ENCODE results near the gene ZNF687.

Gene ZNF687

DNA sequence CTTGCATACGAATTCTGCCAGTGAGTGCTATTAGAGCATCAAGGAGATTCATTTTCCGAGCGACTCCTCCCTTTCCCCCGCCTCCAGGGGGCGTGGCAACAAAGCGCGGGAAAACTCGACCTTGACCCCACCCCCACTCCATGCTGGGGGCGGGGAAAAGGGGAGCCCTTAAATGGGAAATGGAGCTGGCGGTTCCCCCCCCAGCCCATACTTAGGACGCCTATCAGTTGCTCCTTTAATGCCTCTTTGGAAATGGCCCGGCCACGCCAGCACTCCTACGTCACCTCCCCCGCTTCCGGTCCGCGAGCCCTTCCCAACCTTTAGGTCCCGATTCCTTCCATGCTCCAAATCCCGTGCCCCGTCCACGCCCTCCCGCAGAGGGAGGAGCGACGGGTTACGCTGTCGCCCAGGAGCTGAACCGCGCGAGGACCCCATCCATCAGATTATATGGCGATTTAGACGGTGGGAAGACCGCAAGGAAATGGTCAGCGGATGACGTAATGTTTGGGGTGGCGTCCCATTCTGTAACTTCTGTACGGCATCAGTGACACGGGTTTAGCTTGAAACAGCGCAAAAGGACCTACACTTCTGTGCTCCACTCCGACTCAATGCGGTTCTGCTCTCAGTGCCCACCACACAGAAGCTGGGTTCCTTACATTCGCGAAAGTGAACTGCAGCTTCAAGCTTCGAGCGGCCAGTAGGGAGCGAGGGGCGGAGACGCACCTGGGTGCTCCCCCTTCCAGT lies 702 bp upstream of the ZNF687 start:
- DNase-seq: peak; percentile 96

DNA sequence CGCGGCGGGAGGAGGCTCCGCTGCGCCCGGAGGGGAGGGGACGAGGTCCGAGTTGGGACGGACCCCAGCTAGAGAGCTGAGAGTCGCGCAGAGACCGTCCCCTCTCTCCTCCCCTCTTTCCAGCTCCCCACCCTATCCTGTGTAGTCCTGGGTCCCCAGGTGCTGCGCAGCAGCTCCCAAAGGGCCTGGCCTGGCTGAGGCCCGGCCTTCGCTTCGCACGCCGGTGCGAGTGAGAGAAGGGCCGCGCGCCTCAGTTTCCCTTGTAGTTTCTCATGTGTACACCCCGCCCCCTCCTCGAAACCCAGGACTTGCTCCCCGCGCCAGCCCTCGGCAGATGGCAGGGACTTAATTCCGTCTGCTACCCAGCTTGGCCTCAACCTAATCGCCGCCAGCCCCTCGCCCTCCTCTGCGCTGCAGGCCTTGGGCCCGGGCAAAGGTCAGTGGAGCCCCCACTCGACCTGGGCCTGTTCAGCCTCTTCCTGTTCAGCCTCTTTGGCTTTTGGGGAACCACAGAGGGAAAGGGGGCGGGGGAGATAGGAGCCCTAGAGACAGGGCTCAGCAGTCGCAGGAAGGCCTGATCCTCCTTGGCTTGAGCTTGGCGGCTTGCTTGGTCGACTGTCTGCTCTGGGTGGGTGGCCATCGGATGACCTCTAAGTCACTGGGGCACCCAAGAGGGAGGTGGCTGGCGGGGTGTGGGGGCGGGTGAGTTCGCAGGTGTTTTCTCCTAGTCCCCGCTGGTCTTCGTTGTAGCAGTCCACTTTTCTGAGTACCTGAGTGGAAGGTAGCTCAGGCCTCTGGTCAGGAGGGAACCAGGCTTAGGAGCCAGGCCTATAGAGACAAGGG lies 1.0 kb downstream of the ZNF687 start:
- DNase-seq: no peak

DNA sequence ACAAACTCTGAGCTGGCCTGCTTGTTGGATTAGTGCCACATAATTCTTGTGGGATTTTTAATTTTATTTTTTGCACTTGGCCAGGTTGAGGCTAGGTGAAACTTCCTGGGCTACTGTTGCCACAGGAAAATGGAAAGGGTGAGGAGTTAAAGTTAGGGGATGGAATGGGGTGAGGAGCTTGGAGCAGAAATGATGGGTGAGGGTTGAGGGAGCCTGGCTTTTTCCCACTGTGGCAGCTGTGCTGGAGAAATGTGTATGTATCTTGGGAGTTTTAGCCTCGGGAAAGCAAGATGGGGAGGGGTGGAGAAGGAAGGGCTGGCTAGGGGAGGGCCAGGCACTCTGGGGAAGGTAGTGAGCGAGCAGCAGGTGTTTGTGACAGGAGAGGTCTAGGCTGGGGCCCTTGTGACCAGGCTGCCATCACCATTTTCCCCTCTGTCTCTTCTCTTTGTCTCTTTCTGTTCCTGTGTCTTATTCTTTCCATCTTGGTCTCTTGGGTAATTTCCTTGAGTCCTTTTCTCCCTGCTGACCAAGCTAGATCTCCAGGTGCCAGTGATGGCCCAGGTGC lies 2.0 kb downstream of the ZNF687 start:
- DNase-seq: no peak

DNA sequence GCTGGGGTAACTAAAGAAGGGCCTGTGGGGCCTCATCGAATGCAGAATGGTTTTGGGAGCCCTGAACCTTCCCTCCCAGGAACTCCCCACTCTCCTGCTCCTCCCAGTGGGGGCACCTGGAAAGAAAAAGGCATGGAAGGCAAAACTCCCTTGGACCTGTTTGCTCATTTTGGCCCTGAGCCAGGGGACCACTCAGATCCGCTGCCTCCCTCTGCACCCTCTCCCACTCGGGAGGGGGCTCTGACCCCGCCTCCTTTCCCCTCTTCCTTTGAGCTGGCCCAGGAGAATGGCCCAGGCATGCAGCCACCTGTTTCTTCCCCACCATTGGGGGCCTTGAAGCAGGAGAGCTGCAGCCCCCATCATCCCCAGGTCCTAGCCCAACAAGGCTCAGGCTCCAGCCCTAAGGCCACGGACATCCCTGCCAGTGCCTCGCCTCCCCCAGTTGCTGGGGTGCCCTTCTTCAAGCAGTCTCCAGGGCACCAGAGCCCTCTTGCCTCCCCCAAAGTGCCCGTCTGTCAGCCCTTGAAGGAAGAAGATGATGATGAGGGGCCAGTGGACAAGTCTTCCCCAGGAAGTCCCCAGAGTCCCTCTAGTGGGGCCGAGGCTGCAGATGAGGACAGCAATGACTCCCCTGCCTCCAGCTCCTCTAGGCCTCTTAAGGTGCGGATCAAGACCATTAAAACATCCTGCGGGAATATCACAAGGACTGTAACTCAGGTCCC lies 4.7 kb downstream of the ZNF687 start:
- DNase-seq: no peak

DNA sequence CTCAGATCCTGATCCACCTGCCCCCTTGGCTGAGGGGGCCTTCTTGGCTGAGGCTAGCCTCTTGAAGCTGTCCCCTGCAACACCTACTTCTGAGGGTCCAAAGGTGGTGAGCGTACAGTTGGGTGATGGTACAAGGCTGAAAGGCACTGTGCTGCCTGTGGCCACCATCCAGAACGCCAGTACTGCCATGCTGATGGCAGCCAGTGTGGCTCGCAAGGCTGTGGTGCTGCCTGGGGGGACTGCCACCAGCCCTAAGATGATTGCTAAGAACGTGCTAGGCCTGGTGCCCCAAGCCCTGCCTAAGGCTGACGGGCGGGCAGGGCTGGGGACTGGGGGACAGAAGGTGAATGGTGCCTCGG lies 5.2 kb downstream of the ZNF687 start:
- DNase-seq: no peak

DNA sequence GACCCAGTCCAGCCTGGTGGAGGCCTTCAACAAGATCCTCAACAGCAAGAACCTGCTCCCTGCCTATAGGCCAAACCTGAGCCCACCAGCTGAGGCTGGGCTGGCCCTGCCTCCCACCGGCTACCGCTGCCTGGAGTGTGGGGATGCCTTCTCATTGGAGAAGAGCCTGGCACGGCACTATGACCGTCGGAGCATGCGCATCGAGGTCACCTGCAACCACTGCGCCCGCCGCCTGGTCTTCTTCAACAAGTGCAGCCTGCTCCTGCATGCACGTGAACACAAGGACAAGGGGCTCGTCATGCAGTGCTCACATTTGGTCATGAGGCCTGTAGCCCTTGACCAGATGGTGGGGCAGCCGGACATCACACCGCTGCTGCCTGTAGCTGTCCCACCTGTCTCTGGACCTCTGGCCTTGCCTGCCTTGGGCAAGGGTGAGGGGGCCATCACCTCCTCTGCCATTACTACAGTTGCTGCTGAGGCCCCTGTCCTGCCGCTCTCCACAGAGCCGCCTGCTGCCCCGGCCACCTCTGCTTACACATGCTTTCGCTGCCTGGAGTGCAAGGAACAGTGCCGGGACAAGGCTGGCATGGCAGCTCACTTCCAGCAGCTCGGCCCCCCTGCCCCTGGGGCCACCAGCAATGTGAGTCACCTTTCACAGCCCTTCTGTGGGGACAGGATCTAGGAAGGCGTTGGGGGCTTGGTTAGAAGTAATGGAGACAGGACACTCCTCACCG lies 5.8 kb downstream of the ZNF687 start:
- no peak for DNase-seq

DNA sequence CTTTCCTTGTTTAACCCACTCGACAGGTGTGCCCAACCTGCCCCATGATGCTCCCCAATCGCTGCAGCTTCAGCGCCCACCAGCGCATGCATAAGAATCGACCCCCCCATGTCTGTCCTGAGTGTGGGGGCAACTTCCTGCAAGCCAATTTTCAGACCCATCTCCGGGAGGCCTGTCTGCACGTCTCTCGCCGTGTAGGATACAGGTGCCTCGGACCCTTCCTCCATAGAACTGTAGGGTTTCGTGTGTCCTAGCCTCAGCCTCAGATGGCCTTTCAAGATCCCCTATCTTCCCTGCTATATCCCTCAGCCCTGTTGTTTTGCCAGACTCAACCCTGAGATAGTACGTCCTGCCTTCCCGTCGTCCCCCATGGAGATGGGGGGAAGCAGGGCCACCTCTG lies 6.4 kb downstream of the ZNF687 start:
- DNase-seq: no peak

DNA sequence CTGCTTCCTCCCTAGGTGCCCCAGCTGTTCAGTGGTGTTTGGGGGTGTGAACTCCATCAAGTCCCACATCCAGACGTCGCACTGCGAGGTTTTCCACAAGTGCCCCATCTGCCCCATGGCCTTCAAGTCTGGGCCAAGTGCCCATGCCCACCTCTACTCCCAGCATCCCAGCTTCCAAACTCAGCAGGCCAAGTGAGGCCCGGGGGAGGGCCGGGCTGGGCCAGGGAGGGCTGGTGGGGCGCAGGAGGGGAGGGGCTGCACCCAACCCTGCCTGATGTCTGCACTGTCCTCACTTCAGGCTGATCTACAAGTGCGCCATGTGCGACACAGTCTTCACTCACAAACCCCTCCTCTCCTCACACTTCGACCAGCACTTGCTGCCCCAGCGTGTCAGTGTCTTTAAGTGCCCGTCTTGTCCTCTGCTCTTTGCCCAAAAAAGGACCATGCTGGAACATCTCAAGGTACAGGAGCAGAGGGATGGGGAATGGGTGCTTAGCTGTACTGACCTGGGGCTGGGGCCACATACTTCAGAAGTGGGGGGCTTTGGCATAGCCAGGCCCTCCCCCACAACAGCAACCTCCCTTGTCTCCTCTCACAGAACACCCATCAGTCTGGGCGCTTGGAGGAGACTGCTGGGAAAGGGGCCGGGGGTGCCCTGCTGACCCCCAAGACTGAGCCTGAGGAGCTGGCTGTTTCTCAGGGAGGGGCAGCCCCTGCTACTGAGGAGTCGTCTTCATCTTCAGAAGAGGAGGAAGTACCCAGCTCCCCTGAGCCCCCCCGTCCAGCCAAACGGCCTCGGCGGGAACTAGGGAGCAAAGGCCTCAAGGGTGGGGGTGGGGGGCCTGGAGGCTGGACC lies 7.2 kb downstream of the ZNF687 start:
- DNase-seq: no peak

DNA sequence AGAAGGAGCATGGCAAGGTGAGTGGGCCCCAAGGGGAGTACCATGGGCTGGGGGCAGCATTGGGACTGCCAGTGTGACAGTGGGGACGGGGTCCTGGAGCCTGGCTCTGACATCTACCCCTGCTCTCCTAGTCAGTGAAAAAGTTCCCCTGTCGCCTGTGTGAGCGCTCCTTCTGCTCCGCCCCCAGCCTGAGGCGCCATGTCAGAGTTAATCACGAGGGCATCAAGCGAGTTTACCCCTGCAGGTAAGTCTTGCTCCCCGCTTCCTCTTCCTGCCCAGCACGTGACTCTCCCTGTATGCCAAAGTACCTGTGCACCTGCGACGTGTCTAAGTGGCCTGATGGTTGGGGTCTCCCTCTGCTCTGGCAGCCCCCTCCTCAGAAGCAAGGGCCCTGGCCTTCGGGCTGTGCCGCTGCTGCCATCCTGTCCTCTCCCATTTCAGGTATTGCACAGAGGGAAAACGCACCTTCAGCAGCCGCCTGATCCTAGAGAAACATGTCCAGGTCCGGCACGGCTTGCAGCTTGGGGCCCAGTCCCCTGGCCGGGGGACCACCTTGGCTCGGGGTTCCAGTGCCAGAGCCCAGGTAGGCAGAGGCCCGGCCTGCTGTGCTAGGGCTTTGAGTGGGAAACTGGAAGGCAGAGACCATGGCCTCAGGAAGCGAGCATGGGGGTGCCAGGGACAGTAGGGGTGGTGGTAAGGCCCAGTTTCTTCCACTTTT lies 8.1 kb downstream of the ZNF687 start:
- DNase-seq: no peak

DNA sequence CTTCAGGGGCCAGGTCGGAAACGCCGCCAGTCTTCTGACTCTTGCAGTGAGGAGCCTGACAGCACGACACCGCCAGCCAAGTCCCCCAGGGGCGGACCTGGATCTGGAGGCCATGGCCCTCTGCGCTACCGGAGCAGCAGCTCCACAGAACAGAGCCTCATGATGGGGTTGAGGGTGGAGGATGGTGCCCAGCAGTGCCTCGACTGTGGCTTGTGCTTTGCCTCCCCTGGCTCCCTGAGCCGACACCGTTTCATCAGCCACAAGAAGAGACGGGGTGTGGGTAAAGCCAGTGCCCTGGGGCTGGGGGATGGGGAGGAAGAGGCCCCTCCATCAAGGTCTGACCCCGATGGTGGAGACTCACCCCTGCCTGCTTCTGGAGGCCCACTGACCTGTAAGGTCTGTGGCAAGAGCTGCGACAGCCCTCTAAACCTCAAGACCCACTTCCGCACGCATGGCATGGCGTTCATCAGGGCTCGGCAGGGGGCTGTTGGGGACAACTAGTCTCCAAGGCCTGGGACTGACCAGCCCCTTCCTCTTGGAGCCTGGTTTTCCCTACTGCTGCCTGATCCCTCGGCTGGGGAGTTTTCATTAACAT lies 8.7 kb downstream of the ZNF687 start:
- DNase-seq: no peak

DNA sequence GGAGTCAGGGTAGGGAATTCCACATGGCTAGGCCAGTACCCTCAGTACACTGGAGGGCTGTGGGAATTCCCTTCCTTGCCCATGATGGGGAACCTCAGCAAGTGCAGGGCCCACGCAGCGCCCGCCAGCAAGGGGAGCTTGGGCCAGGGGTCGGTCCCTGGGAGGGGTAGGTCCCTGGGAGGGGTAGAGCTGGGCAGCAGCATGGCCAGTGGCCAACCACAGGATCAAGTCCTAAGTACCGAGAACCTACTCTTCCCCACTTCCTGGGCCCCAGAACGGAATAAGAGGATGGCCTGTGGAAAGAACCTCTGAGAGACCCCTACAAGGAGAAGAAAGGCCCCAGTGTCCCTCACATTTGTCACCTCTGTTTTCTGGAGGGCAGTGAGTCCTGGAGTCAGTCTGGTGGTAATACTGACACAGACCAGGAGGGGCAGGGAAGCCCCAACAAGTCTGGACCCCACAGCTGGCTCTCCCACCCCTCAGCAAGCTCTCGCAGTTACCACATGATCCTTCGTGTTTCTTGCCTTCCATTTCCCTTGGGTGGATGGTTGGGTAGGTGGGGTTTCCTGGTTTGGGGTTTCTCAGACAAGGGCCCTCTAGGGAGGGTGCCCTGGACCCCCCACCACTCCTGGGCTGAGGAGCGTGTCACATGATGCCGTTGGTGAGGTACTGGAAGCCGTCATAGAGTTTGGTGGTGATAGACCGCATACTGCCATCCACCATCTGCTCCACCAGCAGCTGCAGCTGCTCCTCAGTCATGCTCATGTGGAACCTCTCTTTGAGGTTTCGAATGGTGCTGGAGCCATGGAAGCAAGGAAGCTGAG lies 10.3 kb downstream of the ZNF687 start:
- no peak for DNase-seq

DNA sequence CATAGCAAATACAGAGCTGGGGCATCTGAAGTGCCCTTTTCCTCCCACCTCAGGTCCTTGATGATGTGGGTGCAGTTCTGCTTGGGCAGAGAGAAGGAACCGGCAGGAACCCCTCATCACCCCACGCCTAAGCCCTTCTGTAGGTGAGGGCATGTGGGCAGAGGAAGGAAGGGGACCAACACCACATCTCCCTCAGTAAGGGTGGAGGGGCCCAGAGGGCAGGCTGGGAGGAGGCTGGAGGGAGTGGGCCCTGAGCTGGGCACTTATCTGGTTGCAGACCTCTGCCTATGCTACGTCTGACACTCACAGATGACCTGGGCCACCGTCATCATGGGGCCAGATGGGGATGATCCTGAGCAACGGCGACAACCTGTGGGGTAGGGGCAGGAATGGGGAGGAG lies 11.0 kb downstream of the ZNF687 start:
- no peak for DNase-seq

DNA sequence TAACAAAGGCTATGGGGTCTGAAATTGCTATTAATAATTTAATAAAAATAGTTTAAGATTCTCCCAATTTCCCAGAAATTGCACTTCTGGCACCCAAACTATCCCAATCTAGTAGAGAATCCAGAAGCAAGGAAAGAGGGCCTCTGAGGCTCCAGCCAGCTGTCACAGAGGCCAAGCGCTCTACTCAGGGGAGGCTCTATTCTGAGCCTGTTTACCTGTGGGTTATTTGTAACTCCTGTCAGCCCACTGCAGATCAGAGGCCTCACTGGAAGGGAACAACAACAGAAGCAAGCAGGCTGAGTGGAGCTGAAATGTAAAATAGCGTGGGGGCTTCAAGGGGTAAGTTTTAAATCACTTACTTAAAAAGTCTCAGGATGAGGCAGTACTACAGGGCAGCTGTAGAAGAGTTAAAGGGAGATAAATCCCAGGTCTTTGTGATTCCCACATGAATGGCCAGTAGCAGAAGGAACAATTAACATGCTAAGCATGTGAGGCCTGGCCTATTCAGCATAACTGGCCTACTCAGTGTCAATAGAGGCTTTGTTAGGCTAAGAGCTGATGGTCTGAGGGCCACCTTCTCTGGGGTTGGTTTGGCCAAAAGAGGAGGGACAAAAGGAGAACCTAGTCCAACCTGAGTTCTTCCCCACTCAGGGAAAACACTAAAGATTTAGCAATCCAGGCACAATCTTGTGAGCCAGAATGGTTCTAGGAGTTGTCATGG lies 12.8 kb downstream of the ZNF687 start:
- DNase-seq: no peak

DNA sequence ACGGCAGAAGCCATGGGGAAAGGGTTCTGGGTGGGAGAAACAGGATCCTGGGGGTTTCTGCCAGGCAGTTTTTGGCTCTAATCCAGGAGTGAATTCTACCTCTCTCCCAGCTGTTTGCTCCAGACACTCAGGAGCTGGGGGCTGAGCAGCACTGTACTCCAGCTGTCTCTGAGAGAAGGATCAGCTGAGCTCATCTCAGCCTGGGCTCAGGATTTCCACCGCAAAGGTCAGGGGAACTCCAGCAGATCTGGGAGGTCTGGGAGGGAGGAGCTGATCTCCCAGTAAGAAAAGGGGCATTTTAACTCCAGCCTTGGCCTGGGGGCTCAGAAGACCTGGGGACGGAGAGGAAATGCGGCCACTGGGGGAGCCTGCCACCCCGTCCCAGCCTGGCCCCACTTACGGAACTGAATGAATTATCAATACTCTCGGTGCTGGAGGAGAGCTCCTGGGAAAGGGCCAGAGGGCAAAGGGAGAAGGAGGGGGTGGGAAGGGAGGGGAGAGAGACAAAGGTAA lies 27.8 kb downstream of the ZNF687 start:
- DNase-seq: no peak

DNA sequence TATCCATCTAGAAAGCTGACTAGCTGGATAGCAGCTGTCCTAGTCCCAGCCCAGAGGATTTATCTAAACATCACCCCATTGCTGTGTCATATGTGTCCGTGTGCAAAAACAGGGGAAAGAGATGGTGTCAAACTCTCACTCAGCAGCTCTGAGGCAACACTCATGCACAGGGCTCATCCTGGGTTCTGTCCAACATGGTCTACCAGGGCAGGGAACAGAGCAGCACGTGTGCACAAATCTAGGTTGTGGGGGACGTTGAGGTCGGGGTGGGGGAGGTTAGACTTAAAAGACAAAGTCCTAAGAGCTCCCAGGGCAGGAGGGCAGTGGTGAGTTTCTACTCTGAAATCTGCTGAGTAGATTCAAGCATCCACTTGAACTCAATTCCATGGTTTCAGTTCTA lies 28.9 kb downstream of the ZNF687 start:
- no peak for DNase-seq

DNA sequence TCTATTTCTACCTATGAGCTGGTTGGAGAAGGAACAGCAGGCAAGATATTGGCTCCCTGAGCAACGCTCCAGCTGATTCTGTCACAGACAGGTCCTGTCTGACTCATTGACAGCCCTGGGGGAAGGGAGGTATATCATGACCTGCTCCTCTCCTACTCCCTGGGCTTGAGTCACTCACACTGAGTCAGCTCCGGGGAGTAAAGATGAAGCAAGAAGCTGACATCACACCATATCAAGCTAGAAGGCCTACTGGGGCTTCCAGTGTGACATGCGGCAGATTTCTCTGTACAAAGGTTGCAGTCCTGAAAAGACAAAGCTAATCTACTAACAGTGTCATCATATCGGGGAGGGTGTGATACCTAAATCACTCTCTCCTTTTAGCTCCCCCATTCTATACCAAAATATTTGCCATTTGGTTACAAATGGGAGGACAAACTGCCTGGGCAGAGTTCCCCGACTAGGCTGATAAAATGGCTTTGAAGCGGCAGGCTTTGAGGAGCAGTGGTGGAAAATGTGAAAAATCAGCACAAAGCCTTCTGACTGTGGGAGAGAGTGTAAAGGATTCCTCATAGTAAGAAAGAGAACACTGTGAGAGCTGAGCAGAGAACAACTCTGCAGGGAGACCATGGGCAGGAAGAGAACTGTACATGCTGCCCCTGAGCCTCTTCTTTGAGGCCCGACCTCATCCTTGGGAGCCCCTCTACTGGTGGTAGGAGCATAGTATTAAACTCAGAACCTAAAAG lies 29.7 kb downstream of the ZNF687 start:
- no peak for DNase-seq

DNA sequence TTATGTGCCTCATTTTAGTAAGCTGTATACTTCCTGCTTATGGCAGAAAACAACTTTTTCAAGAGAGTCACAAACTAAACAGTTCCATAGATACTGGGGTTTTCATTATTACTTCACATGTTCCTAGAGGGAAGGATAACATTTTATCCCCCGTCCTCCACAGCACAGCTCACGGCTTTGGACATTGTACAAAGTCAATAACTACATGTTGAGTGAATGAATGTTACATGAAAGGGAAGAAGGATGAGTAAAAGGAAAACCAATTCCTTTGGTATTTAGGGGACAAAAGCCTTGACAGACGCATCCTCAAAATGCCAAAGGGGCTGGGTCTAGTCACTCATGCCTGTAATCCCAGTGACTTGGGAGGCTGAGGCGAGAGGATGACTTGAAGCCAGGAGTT lies 30.3 kb downstream of the ZNF687 start:
- DNase-seq: no peak

DNA sequence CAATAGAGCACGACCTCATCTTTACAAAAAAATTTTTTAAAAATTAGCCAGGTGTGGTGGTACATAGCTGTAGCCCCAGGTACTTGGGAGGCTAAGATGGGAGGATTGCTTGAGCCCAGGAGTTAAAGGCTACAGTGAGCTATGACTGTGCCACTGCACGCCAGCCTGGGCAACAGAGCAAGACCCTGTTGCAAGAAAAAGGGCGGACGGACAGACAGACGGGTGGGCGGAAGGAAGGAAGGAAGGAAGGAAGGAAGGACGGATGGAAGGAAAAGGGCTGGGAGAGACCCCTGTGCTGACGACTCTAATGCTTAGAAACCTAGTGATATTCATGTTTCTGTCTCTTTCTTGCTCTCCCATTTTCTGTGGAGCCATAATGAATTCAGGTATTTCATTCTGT lies 30.7 kb downstream of the ZNF687 start:
- no peak for DNase-seq
